CD14-positive monocyte (primary cell): ENCODE data around the gene C11orf71. TPM values are rescaled to one million over a fixed set of nuclear protein-coding genes. Genes with fewer than 3 reads are reported as not detected.

Source experiments
- DNase-seq, 3 donors: peaks; one replicate each; pipeline ENCODE4 v3.0.0-alpha.2; 2011 to 2022
- H2AFZ ChIP-seq: 2 replicates; pipeline ENCODE4 v1.6.0; 2012; ENCODE audit warnings: mild to moderate bottlenecking, low read depth, low read length, inconsistent platforms; ENCODE audit not compliant: insufficient read depth, poor library complexity, severe bottlenecking
- H3K27ac ChIP-seq, 2 donors: 1 replicate in 1 of 2; 2 replicates in 1 of 2; pipeline ENCODE4 v1.5.1; 2012 to 2013; ENCODE audit warnings: low read length in 2 of 2, control low read depth in 1 of 2, inconsistent platforms in 1 of 2, low read depth in 1 of 2, mild to moderate bottlenecking in 1 of 2
- H3K27me3 ChIP-seq, 2 donors: one replicate each; pipeline versions ENCODE4 v1.6.0 to v1.6.1; 2011 to 2013; ENCODE audit warnings: low read length in 2 of 2; ENCODE audit not compliant: control insufficient read depth in 2 of 2, insufficient read depth in 2 of 2
- H3K36me3 ChIP-seq, 2 donors: replicated peaks in 1 of 2; 1 replicate in 1 of 2; 2 replicates in 1 of 2; pipeline versions ENCODE4 v1.5.1 to v1.6.1; 2012 to 2013; ENCODE audit warnings: low read length in 2 of 2, control low read depth in 1 of 2, inconsistent platforms in 1 of 2, mild to moderate bottlenecking in 1 of 2; ENCODE audit not compliant: insufficient read depth in 2 of 2, control insufficient read depth in 1 of 2
- H3K4me1 ChIP-seq, 2 donors: 1 replicate in 1 of 2; 2 replicates in 1 of 2; pipeline versions ENCODE4 v1.5.1 to v1.6.1; 2012 to 2013; ENCODE audit warnings: low read length in 2 of 2, control low read depth in 1 of 2, inconsistent platforms in 1 of 2, mild to moderate bottlenecking in 1 of 2, moderate library complexity in 1 of 2; ENCODE audit not compliant: insufficient read depth in 2 of 2, control insufficient read depth in 1 of 2
- H3K4me2 ChIP-seq: replicated peaks from 2 replicates; pipeline ENCODE3; 2012; ENCODE audit warnings: low read length, moderate library complexity, mild to moderate bottlenecking; ENCODE audit not compliant: poor library complexity, severe bottlenecking; ENCODE audit errors: extremely low read depth
- H3K4me3 ChIP-seq, 3 experiments: fragments of 200-600 bp in 1 of 3; sonication (generic) in 1 of 3; replicated peaks in 1 of 3; 1 replicate in 2 of 3; 2 replicates in 1 of 3; pipeline ENCODE4 v1.5.1; 2011 to 2013; ENCODE audit warnings: low read length in 3 of 3, mild to moderate bottlenecking in 3 of 3, control low read depth in 2 of 3, low read depth in 2 of 3, inconsistent platforms in 1 of 3, moderate library complexity in 1 of 3
- H3K79me2 ChIP-seq: 2 replicates; pipeline ENCODE4 v1.6.0; 2012; ENCODE audit warnings: mild to moderate bottlenecking, control low read depth, inconsistent platforms, low read length, moderate library complexity; ENCODE audit not compliant: insufficient read depth
- H3K9ac ChIP-seq: 2 replicates; pipeline ENCODE4 v1.6.0; 2017; ENCODE audit warnings: low read length, mild to moderate bottlenecking; ENCODE audit not compliant: insufficient read depth, poor library complexity, severe bottlenecking
- H3K9me3 ChIP-seq, 2 donors: replicated peaks in 1 of 2; 1 replicate in 1 of 2; 2 replicates in 1 of 2; pipeline versions ENCODE4 v1.5.1 to v1.6.1; 2012 to 2013; ENCODE audit warnings: low read length in 2 of 2, control low read depth in 1 of 2; ENCODE audit not compliant: control insufficient read depth in 1 of 2, insufficient read depth in 1 of 2
- H4K20me1 ChIP-seq: 2 replicates; pipeline ENCODE4 v1.6.0; 2012; ENCODE audit warnings: mild to moderate bottlenecking, low read length, control low read depth, moderate library complexity; ENCODE audit not compliant: insufficient read depth
- H3K27ac Mint-ChIP-seq, 7 donors: one replicate each; pipeline ENCODE4 v1.8.0; 2020; ENCODE audit warnings: mild to moderate bottlenecking in 7 of 7, mixed read lengths in 7 of 7, moderate library complexity in 6 of 7, inconsistent platforms in 2 of 7
- H3K27me3 Mint-ChIP-seq, 3 donors: one replicate each; pipeline ENCODE4 v1.8.0; 2021 to 2022; ENCODE audit warnings: low read depth in 3 of 3, mild to moderate bottlenecking in 3 of 3, mixed read lengths in 3 of 3, moderate library complexity in 3 of 3, inconsistent platforms in 1 of 3
- H3K36me3 Mint-ChIP-seq, 2 donors: one replicate each; pipeline ENCODE4 v1.8.0; 2020; ENCODE audit warnings: mixed read lengths in 2 of 2, inconsistent platforms in 1 of 2, mild to moderate bottlenecking in 1 of 2
- H3K4me1 Mint-ChIP-seq: one replicate; pipeline ENCODE4 v1.8.0; 2020; ENCODE audit warnings: mild to moderate bottlenecking, mixed read lengths
- H3K4me3 Mint-ChIP-seq, 2 donors: one replicate each; pipeline ENCODE4 v1.8.0; 2020; ENCODE audit warnings: mild to moderate bottlenecking in 2 of 2, mixed read lengths in 2 of 2, moderate library complexity in 1 of 2
- H3K9me3 Mint-ChIP-seq, 7 donors: one replicate each; pipeline ENCODE4 v1.8.0; 2020 to 2022; ENCODE audit warnings: mixed read lengths in 7 of 7, mild to moderate bottlenecking in 6 of 7, moderate library complexity in 6 of 7, inconsistent platforms in 2 of 7
- WGBS: methylation state at CpG from one replicate; pipeline ENCODE4 v1.1.5; 2013; ENCODE audit warnings: missing lambda C conversion rate; ENCODE audit not compliant: insufficient coverage; 5-methylcytosine and 5-hydroxymethylcytosine counted together
- intact Hi-C, 2 donors: fragments of 100-400 bp; cut with micrococcal nuclease; formaldehyde crosslinking; loops; one replicate each; pipeline versions ENCODE4 v1.15.0 to v1.15.1; 2023
- polyA plus RNA-seq, 3 donors: library from polyadenylated mRNA; depleted of rRNA in 1 of 3; unstranded in 2 of 3; stranded (reverse) in 1 of 3; fragments of 300-500 nt in 2 of 3; fragments of >200 nt in 1 of 3; fragmentation: Illumina TruSeq in 2 of 3; gene quantifications; 1 replicate in 2 of 3; 2 replicates in 1 of 3; pipeline ENCODE4 v1.2.3, GENCODE V29; 2012 to 2021
- TF ChIP-seq, protein P1 (sequence below): fragments of 200-600 bp; IDR thresholded peaks from one replicate; pipeline ENCODE4 v1.8.0; 2022; ENCODE audit warnings: antibody characterized with exemption, mild to moderate bottlenecking

Gene C11orf71
- polyA plus RNA-seq, 3 donors, result 9.3 to 23.0 (median 14.2) TPM

DNA sequence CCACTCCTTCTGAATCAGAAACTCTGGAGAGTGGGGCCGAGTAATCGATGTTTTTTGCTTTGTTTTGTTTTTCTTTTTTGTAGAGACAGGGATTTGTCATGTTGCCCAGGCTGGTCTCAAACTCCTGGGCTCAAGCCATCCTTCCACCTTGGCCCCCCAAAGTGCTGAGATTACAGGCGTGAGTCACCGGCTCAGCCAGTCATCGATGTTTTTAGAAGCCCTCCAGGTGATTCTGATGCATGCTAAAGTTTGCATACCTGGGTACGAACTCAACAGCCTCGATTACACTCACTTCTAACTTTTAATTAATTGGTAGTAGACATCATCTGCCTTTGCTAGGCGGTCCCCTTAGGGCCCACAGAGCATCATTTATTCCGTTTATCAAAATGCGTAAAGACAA is 50.3 kb downstream of the C11orf71 start:
- WGBS, result 100% methylated on average over 6 of the region's 10 CpGs
- H3K27ac Mint-ChIP-seq, result no peak overlapping the region

More for the DNA sequence above, 50.3 kb downstream of the C11orf71 start:
- Mint-ChIP-seq H3K36me3 (no peaks in the 10 kb centered on the region), H3K4me1 (peaks cover 14% of the 10 kb centered on the region), H3K27me3 (peaks cover 0 to 7% (median 7%) of the 10 kb centered on the region in 3 donors), H3K4me3 (no peak overlapping the region), H3K9me3 (no peaks in the 10 kb centered on the region)
- Histone ChIP-seq H3K79me2 (no peaks in the 10 kb centered on the region), H3K27ac (no peak overlapping the region), H2AFZ (no peak overlapping the region), H4K20me1 (no peaks in the 10 kb centered on the region), H3K4me2 (no peak overlapping the region), H3K36me3 (no peaks in the 10 kb centered on the region), H3K4me1 (peaks cover 3 to 7% of the 10 kb centered on the region in 2 donors), H3K9ac (no peak overlapping the region), H3K9me3 (no peaks in the 10 kb centered on the region), H3K4me3 (no peak overlapping the region), H3K27me3 (no peaks in the 10 kb centered on the region)
- no peak for DNase-seq
- intact Hi-C loops, result no loop called here
- TF ChIP-seq, protein P1, sequence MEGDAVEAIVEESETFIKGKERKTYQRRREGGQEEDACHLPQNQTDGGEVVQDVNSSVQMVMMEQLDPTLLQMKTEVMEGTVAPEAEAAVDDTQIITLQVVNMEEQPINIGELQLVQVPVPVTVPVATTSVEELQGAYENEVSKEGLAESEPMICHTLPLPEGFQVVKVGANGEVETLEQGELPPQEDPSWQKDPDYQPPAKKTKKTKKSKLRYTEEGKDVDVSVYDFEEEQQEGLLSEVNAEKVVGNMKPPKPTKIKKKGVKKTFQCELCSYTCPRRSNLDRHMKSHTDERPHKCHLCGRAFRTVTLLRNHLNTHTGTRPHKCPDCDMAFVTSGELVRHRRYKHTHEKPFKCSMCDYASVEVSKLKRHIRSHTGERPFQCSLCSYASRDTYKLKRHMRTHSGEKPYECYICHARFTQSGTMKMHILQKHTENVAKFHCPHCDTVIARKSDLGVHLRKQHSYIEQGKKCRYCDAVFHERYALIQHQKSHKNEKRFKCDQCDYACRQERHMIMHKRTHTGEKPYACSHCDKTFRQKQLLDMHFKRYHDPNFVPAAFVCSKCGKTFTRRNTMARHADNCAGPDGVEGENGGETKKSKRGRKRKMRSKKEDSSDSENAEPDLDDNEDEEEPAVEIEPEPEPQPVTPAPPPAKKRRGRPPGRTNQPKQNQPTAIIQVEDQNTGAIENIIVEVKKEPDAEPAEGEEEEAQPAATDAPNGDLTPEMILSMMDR, result no peak

Other genes starting within 250 kb of the C11orf71 start
- not detected for gene NNMT, start 104.1 kb downstream of the C11orf71 start, polyA plus RNA-seq
- 10 to 100 TPM; 27.3 to 36.3 (median 32.4) TPM for gene RBM7, start 155 bp upstream of the C11orf71 start, polyA plus RNA-seq
- 10 to 100 TPM; 18.0 to 22.5 (median 22.2) TPM for gene REXO2, start 39.0 kb upstream of the C11orf71 start, polyA plus RNA-seq
- not detected for gene NXPE1, start 159.4 kb upstream of the C11orf71 start, polyA plus RNA-seq
- not detected for gene NXPE4, start 195.3 kb upstream of the C11orf71 start, polyA plus RNA-seq